D721Med (cell line): ENCODE results near the gene ANO2.

ENCODE experiments used
- DNase-seq: peaks from one replicate; pipeline ENCODE4 v3.0.0; 2011; ENCODE audit warnings: low spot score; ENCODE audit not compliant: insufficient read length
- FAIRE-seq: peaks from 2 replicates; lab custom pipeline; 2011; peaks lifted over from hg19 to GRCh38; lab: Jason Lieb, UNC
- CTCF ChIP-seq: IDR thresholded peaks from 2 replicates; pipeline ENCODE4 v1.5.1; 2012; ENCODE audit warnings: mild to moderate bottlenecking, control low read depth; ENCODE audit not compliant: insufficient read depth; ENCODE audit errors: missing control alignments

The ANO2 gene

GRCh38 chr12:5963515-5963914 is 18.5 kb upstream of the ANO2 start:
- FAIRE-seq (no peak), DNase-seq (no peak)
- no peak for TF ChIP-seq CTCF

GRCh38 chr12:5960783-5961182 is 15.7 kb upstream of the ANO2 start:
- FAIRE-seq, result no peak
- no peak for TF ChIP-seq CTCF
- DNase-seq, result no peak

GRCh38 chr12:5956987-5957386 is 11.9 kb upstream of the ANO2 start:
- TF ChIP-seq CTCF, result no peak
- FAIRE-seq (no peak), DNase-seq (no peak)

GRCh38 chr12:5954661-5955060 is 9.6 kb upstream of the ANO2 start:
- FAIRE-seq, result no peak
- no peak for TF ChIP-seq CTCF
- DNase-seq, result no peak

DNA sequence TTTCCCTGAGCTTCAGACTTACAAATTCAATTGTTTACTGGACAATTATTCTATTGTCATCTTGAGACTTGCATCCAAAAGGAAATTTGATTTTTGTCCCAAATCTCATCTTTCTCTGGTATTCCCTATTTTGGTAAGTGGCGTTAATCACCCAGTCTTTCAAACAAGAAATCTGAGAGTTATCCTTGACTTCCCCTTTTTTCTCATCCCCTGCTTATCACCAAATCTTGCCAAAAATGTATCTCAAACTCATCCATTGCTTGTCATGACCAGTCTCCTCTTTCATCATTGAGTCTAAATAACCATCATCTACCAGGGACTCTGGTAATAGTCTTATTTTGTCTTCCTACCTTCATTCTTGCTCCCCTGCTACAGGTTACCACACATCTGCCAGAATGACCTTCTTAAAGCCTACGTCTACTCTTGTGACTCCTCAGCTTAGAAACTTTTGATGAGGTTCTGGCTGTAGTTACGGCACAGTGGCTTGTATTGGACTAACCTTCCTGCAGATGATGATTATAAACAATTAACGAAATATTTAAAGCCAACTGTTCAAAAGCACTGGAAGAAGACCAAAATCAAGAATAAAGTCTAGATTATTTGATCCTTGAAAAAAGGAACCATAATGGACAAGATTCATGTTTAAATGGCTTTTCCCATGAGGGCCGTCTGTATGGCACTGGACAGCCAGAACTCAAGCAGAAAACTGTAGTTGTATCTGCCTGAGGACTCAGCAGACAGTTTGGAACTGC is 9.0 kb upstream of the ANO2 start:
- DNase-seq, result no peak
- no peak for FAIRE-seq
- no peak for TF ChIP-seq CTCF

DNA sequence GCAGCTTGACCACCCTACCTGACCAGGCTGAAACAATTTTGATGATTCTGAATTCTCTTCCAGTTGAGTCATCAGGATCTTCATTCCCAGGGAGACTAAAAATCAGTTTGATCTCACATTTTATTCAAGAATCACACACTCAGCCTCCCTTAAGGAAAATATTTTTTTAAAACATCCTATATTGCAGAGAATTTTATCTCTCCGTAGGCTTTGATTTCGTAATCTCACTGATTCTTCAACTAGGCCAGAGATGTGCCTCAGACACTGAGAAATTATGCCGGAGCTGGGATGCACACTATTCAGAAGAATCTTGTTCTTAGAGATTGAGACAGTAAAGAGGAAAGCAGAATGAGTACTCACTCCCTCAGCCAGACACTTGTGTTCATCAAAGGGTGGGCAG is 7.0 kb upstream of the ANO2 start:
- no peak for FAIRE-seq
- no peak for TF ChIP-seq CTCF
- no peak for DNase-seq

DNA sequence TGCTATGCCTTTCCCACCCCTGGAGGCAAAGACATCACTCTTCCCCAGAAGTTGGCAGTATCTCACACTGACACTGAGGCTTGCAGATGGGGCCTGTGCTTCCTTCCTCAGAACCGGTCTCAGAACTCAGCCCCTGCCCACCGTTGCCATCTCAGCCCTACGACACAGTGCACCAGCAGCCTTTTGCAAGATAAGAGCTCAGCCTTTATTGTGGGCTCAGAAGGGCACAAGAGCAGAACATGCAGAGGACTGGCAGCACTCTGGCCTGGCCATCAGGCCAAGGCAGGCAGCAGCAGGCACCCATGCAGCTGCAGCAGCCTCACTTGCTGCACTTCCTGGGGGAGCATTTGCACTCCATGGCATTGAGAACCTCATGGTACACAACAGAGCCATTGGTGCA is 3.6 kb upstream of the ANO2 start:
- FAIRE-seq, result no peak

More for the DNA sequence above, 3.6 kb upstream of the ANO2 start:
- no peak for DNase-seq
- no peak for TF ChIP-seq CTCF
